IMR-90 (cell line): ENCODE measurements around the gene C5orf63.

Experiments
- BHLHE40 ChIP-seq: fragments of 150-350 bp; IDR thresholded peaks from 2 replicates; pipeline ENCODE4 v1.6.1; 2016; ENCODE audit warnings: mild to moderate bottlenecking, low read depth, low read length
- CEBPB ChIP-seq: IDR thresholded peaks from 2 replicates; pipeline ENCODE4 v1.6.1; 2012; ENCODE audit warnings: low read depth, low read length, improper control_type of control experiment
- CTCF ChIP-seq: conservative IDR thresholded peaks from 2 replicates; pipeline ENCODE4 v1.5.1; 2012; ENCODE audit warnings: mild to moderate bottlenecking, low read depth, low read length, improper control_type of control experiment
- ELK1 ChIP-seq: fragments of 150-350 bp; IDR thresholded peaks from 2 replicates; pipeline ENCODE4 v1.6.1; 2016; ENCODE audit warnings: low read depth, mild to moderate bottlenecking, low read length, moderate library complexity, borderline replicate concordance
- MAFK ChIP-seq: IDR thresholded peaks from 2 replicates; pipeline ENCODE4 v1.6.1; 2012; ENCODE audit warnings: low read depth, low read length, improper control_type of control experiment
- POLR2A ChIP-seq: IDR thresholded peaks from 2 replicates; pipeline ENCODE4 v1.6.1; 2012; ENCODE audit warnings: mild to moderate bottlenecking, low read depth, low read length
- RAD21 ChIP-seq: IDR thresholded peaks from 2 replicates; pipeline ENCODE4 v1.6.1; 2012; ENCODE audit warnings: low read length, improper control_type of control experiment
- RCOR1 ChIP-seq: IDR thresholded peaks from 2 replicates; pipeline ENCODE4 v1.6.1; 2012; ENCODE audit warnings: mild to moderate bottlenecking, low read length, improper control_type of control experiment; ENCODE audit not compliant: insufficient replicate concordance
- RFX5 ChIP-seq: IDR thresholded peaks from 2 replicates; pipeline ENCODE4 v1.8.0; 2012; ENCODE audit warnings: low read depth, mild to moderate bottlenecking, low read length, moderate library complexity
- USF2 ChIP-seq: fragments of 150-350 bp; IDR thresholded peaks from 2 replicates; pipeline ENCODE4 v1.6.1; 2017; ENCODE audit warnings: mild to moderate bottlenecking, antibody characterized with exemption, low read length, low read depth

- no peak for TF ChIP-seq CTCF
- no peak for TF ChIP-seq BHLHE40
- no peak for TF ChIP-seq POLR2A
- TF ChIP-seq USF2: no peak
- no peak for TF ChIP-seq MAFK
- TF ChIP-seq RFX5: no peak
- no peak for TF ChIP-seq RAD21
- no peak for TF ChIP-seq RCOR1
- no peak for TF ChIP-seq CEBPB
- TF ChIP-seq ELK1: no peak
These were observed 3.2 kb upstream of the C5orf63 start for GRCh38 chr5:127076315-127077129.
